IPS-11a (cell line): ENCODE results near the gene SAMD5.

ENCODE experiments used
- H3K4me3 ChIP-seq: one replicate; pipeline ENCODE4 v1.5.1; 2013; ENCODE audit warnings: low read depth, low read length, control low read depth

The SAMD5 gene

GRCh38 chr6:147617366-147617765 lies 108.9 kb downstream of the SAMD5 start:
- H3K4me3 ChIP-seq, result no peak overlapping the region

DNA sequence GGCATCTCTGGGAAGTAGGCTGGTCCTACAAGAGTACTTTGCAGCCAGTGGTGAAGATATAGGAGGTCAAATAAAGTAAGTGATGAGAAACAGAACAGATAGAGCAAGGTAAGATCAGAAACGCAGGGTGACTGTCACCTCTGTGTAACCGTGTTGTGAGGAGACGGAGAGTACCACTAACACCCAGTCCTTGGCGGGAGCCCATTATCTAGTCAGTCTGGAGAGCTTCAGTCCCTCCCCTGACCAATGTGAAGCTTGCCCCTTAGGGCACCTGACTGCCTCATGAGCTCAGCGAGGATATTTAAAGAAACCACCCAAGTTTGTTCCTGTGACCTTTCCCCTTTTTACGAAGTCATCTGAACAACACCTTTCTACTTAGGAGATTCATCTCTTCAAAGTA lies 110.0 kb downstream of the SAMD5 start:
- H3K4me3 ChIP-seq, result no peak overlapping the region

DNA sequence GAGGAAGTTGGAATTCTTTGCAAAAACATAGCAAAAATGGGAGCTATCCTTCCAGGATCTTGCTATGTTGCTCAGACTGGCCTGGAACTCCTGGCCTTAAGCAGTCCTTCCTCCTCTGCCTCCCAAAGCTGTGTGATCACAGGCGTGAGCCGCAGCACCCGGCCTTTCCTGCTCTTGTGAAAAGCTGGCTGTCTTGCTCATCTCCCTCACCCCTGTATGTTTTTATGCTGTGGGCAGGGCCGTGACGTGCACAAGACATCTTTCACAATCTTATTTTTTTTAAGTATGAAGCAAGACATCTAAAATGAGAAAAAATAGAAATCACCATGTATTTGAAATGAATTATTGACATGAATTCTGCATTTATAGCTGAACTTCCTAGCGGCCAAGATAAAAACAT lies 110.4 kb downstream of the SAMD5 start:
- H3K4me3 ChIP-seq, result no peak overlapping the region
